ENCODE measurements around the gene CRYBG2.
"Not testable (repeated sequence)": the region's sequence is repeated elsewhere in the genome, so short reads cannot be mapped to it uniquely, and the experiment has no call there.

Gene CRYBG2

GRCh38 chr1:26315874-26316850 is 37.8 kb downstream of the CRYBG2 start:
- no peak overlapping the region for H3K9ac ChIP-seq
- H3K36me3 ChIP-seq, result no peaks in the 10 kb centered on the region
- no peak overlapping the region for H3K4me3 ChIP-seq
- no peak for TF ChIP-seq Cebpa-rat (IDR thresholded peaks at IDR 0.05)
- H4K20me1 ChIP-seq, result no peaks in the 10 kb centered on the region
- H3K4me1 ChIP-seq, result peaks cover 80% of the 10 kb centered on the region
- no peaks in the 10 kb centered on the region for H3K9me3 ChIP-seq
- H3K27ac ChIP-seq, result peak overlapping the region; percentile 49
- peaks cover 17% of the 10 kb centered on the region; the same call in 1 of the 2 replicates for H3K27me3 ChIP-seq
- peak overlapping the region; percentile 88 for H3K4me2 ChIP-seq

- H3K4me2 ChIP-seq, result peak overlapping the region; percentile 88
- no peak for TF ChIP-seq Cebpa-rat (IDR thresholded peaks at IDR 0.05)
Measured at GRCh38 chr1:26314501-26314900, 39.4 kb downstream of the CRYBG2 start.

GRCh38 chr1:26307966-26308899 is 45.7 kb downstream of the CRYBG2 start:
- not testable (repeated sequence) for H3K9ac ChIP-seq, H3K4me3 ChIP-seq, H4K20me1 ChIP-seq, H3K27me3 ChIP-seq, H3K4me2 ChIP-seq, H3K36me3 ChIP-seq, H3K9me3 ChIP-seq, H3K27ac ChIP-seq
- H3K4me1 ChIP-seq, result peaks cover 27% of the 10 kb centered on the region

More at GRCh38 chr1:26314501-26314900, 39.4 kb downstream of the CRYBG2 start:
- Histone ChIP-seq H3K4me1 (peaks cover 63% of the 10 kb centered on the region), H4K20me1 (no peaks in the 10 kb centered on the region), H3K27ac (no peak overlapping the region), H3K36me3 (no peaks in the 10 kb centered on the region), H3K9me3 (no peaks in the 10 kb centered on the region), H3K9ac (no peak overlapping the region), H3K27me3 (peaks cover 17% of the 10 kb centered on the region; the same call in 1 of the 2 replicates), H3K4me3 (no peak overlapping the region)

- TF ChIP-seq Cebpa-rat (IDR thresholded peaks at IDR 0.05), result no peak
- Histone ChIP-seq H3K27ac (no peak overlapping the region), H3K9ac (no peak overlapping the region; the same call in 1 of the 2 replicates), H3K9me3 (no peaks in the 10 kb centered on the region), H3K4me3 (peak overlapping the region; percentile 76; the same call in 1 of the 2 replicates), H3K4me2 (peak overlapping the region; percentile 98), H4K20me1 (no peaks in the 10 kb centered on the region), H3K4me1 (peaks cover 32% of the 10 kb centered on the region), H3K36me3 (no peaks in the 10 kb centered on the region), H3K27me3 (peaks cover 4% of the 10 kb centered on the region; the same call in 1 of the 2 replicates)
Measured at GRCh38 chr1:26307363-26307781, 46.6 kb downstream of the CRYBG2 start.

- Histone ChIP-seq H3K4me2 (peak within 1 kb of the TSS; percentile 98), H3K4me1 (peaks cover 33% of the 10 kb centered on the region), H3K36me3 (no peaks in the 10 kb centered on the region), H3K9me3 (no peaks in the 10 kb centered on the region), H3K4me3 (peak within 1 kb of the TSS; percentile 76), H4K20me1 (no peaks in the 10 kb centered on the region), H3K27me3 (peaks cover 4% of the 10 kb centered on the region; the same call in 1 of the 2 replicates), H3K27ac (peak within 1 kb of the TSS; percentile 33; the same call in 1 of the 2 replicates), H3K9ac (peak within 1 kb of the TSS; percentile 69)
- TF ChIP-seq Cebpa-rat (IDR thresholded peaks at IDR 0.05), result no peak
Measured at GRCh38 chr1:26306290-26307229, 47.4 kb downstream of the CRYBG2 start, which contains the start of gene UBXN11. TSS of gene UBXN11 (minus strand) at chr1:26306636. CDS start at chr1:26302883, 3,753 bp downstream.

GRCh38 chr1:26305667-26306289 is 48.2 kb downstream of the CRYBG2 start:
- no peaks in the 10 kb centered on the region for H4K20me1 ChIP-seq
- H3K4me3 ChIP-seq, result peak overlapping the region; percentile 76
- peaks cover 36% of the 10 kb centered on the region for H3K4me1 ChIP-seq
- no peak for TF ChIP-seq Cebpa-rat (IDR thresholded peaks at IDR 0.05)
- H3K36me3 ChIP-seq, result 0 out of 2 replicates have a peak, but pooled peaks cover 3% of the 10 kb centered on the region
- peak overlapping the region; percentile 69 for H3K9ac ChIP-seq
- H3K27me3 ChIP-seq, result peaks cover 4% of the 10 kb centered on the region; the same call in 1 of the 2 replicates
- peak overlapping the region; percentile 98 for H3K4me2 ChIP-seq
- no peaks in the 10 kb centered on the region for H3K9me3 ChIP-seq
- peak overlapping the region; percentile 33; the same call in 1 of the 2 replicates for H3K27ac ChIP-seq

GRCh38 chr1:26302733-26303405 is 51.1 kb downstream of the CRYBG2 start:
- no peak overlapping the region for H3K27ac ChIP-seq
- H3K9ac ChIP-seq, result no peak overlapping the region
- peaks cover 4% of the 10 kb centered on the region; the same call in 1 of the 2 replicates for H3K27me3 ChIP-seq
- no peaks in the 10 kb centered on the region for H4K20me1 ChIP-seq
- no peak overlapping the region for H3K4me2 ChIP-seq
- H3K4me3 ChIP-seq, result no peak overlapping the region
- peaks cover 65% of the 10 kb centered on the region for H3K4me1 ChIP-seq
- TF ChIP-seq Cebpa-rat (IDR thresholded peaks at IDR 0.05), result no peak
- H3K9me3 ChIP-seq, result no peaks in the 10 kb centered on the region
- 0 out of 2 replicates have a peak, but pooled peaks cover 5% of the 10 kb centered on the region for H3K36me3 ChIP-seq

Measured in BLaER1 (cell line).